ENCODE data around the gene NSMF. TPM values are rescaled to one million over a fixed set of nuclear protein-coding genes. Genes with fewer than 3 reads are reported as not detected.
A peak's percentile ranks its signal among the peaks of the same experiment; 100 is the strongest.

Gene NSMF
- total and polyA plus RNA-seq, 2 of the 8 experiments (the other 6 are each of a cell fraction or from before 2014, with no cell fraction given): 56.7 to 65.1 TPM

DNA sequence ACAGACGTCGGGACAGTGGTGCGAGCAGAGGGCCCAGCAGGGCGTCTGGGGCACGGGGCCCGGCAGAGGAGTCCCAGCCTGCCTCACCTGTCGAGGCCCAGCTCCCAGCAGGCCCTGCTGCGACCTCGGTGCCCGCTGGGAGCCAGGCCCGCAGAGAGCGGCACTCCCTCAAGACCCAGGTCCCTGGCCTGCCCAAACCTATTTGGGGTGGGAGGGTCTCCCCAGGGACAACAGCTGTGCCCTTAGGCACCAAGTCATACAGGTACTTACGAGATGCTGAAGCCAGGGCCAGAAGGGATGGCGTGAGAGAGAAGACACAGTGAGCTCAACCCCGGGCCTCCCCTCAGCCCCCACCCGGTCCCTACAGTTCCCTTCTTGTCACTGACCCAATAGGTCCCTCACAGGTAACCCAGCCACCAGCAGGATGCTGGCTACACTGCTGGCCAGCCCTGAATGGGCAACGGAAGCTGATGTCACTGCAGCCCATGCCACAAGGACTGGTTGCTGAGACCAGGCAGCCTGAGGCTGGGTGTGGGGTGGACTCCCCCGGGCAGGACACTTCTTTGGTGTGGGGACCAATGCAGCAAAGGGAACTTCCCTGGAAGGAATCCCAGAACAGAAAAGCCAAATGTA lies 3.7 kb downstream of the NSMF start:
- Histone ChIP-seq H3K56ac (replicated peaks; ENCODE audit: insufficient read length, low read depth, low read length) (no peak overlapping the region), H3K27ac (ENCODE audit: low read depth, low read length) (no peak overlapping the region), H3K18ac (ENCODE audit: extremely low read depth, low read length) (no peak overlapping the region), H3K36me3 (ENCODE audit: control insufficient read depth in 2 of 4, insufficient read depth in 4 of 4, low read length in 3 of 4) (peaks cover 0 to 14% (median 7%) of the 10 kb centered on the region in 4 experiments; a peak in 7 of 8 replicates), H4K8ac (ENCODE audit: extremely low read depth, insufficient read depth, low read length) (no peak overlapping the region), H3K4me3 (ENCODE audit: extremely low read depth in 1 of 4, insufficient read depth in 2 of 4, low read depth in 3 of 4, low read length in 4 of 4) (no peak overlapping the region), H3K23ac (ENCODE audit: insufficient read length) (no peak overlapping the region), H4K20me1 (replicated peaks in 1 of 2; ENCODE audit: control insufficient read depth in 1 of 2, insufficient read depth in 2 of 2, low read length in 2 of 2) (peaks cover 0 to 13% of the 10 kb centered on the region in 2 experiments), H3K14ac (ENCODE audit: insufficient read length) (no peak overlapping the region), H2AFZ (ENCODE audit: low read length) (no peak overlapping the region), H3K23me2 (ENCODE audit: low read depth, low read length) (peaks cover 13% of the 10 kb centered on the region; the same call in 1 of the 2 replicates), H3K79me2 (ENCODE audit: control insufficient read depth in 1 of 2, insufficient read depth in 2 of 2, low read length in 2 of 2) (no peaks in the 10 kb centered on the region; a peak in 1 of 4 replicates), H3K4me2 (ENCODE audit: insufficient read depth in 1 of 2, low read depth in 2 of 2, low read length in 2 of 2) (no peak overlapping the region; a peak in 1 of 4 replicates), H3K4me1 (replicated peaks in 1 of 4; ENCODE audit: control insufficient read depth in 3 of 4, insufficient read depth in 4 of 4, low read length in 3 of 4) (peaks cover 0 to 25% (median 18%) of the 10 kb centered on the region in 4 experiments; a peak in 6 of 7 replicates), H2AK5ac (ENCODE audit: low read depth, low read length) (no peak overlapping the region), H2BK5ac (ENCODE audit: low read depth, low read length) (no peak overlapping the region), H3K9ac (replicated peaks in 1 of 4; ENCODE audit: extremely low read depth in 1 of 4, low read depth in 3 of 4, low read length in 3 of 4) (no peak overlapping the region; a peak in 1 of 7 replicates), H3K79me1 (ENCODE audit: low read depth, low read length) (peaks cover 3% of the 10 kb centered on the region; the same call in 1 of the 2 replicates), H2BK20ac (ENCODE audit: low read length) (no peak overlapping the region), H2BK12ac (ENCODE audit: low read depth, low read length) (0 out of 2 replicates have a peak overlapping the region, but pooled peaks have one; percentile 23), H3K27me3 (replicated peaks in 1 of 4; ENCODE audit: control insufficient read depth in 3 of 4, extremely low read depth in 1 of 4, insufficient read depth in 3 of 4, low read length in 3 of 4) (peaks cover 0 to 5% (median 2%) of the 10 kb centered on the region in 4 experiments; a peak in 3 of 7 replicates), H3K9me3 (ENCODE audit: insufficient read depth in 2 of 2, low read depth in 1 of 2, low read length in 1 of 2) (no peaks in the 10 kb centered on the region), H2BK15ac (ENCODE audit: low read length) (no peak overlapping the region), H3K4ac (replicated peaks; ENCODE audit: insufficient read length, low read depth, low read length) (no peak overlapping the region), H4K5ac (ENCODE audit: insufficient read length, low read depth, low read length) (no peak overlapping the region), H2BK120ac (replicated peaks; ENCODE audit: low read depth, low read length) (no peak overlapping the region), H4K91ac (replicated peaks; ENCODE audit: insufficient read length, low read length) (no peak overlapping the region)
- 87% methylated on average over 18 of the region's 18 CpGs; no CpG with 5 or more reads in 1 of the 2 experiments for WGBS, 2 experiments (ENCODE audit: extremely low coverage in 1 of 2, insufficient coverage in 1 of 2, insufficient read length in 1 of 2, insufficient replicate concordance in 2 of 2, low coverage in 1 of 2, low lambda C conversion rate in 2 of 2, missing lambda C conversion rate in 1 of 2)
- DNase-seq (ENCODE audit: low read depth in 1 of 2, low spot score in 2 of 2) (no peak), FAIRE-seq (no peak)
- no peak for TF ChIP-seq GABPA (IDR thresholded peaks at IDR 0.05; ENCODE audit: borderline replicate concordance, insufficient read depth, low read length)
- TF ChIP-seq MAFK (IDR thresholded peaks at IDR 0.05; ENCODE audit: low read depth, low read length): no peak
- no peak for TF ChIP-seq CBX5 (IDR thresholded peaks at IDR 0.05; ENCODE audit: low read depth, low read length)
- no peak for TF ChIP-seq JUND (IDR thresholded peaks at IDR 0.05; ENCODE audit: low read length)
- no peak for TF ChIP-seq CREB1 (IDR thresholded peaks at IDR 0.05)
- no peak for TF ChIP-seq SP1 (IDR thresholded peaks at IDR 0.05; ENCODE audit: low read depth, low read length)
- TF ChIP-seq CEBPB (IDR thresholded peaks at IDR 0.05; ENCODE audit: low read depth, low read length): no peak
- TF ChIP-seq RAD21 (IDR thresholded peaks at IDR 0.05 in 1 of 2, conservative IDR thresholded peaks at IDR 0.05 in 1 of 2; ENCODE audit: low read depth in 2 of 2, low read length in 2 of 2): no peak
- TF ChIP-seq KDM4A (IDR thresholded peaks at IDR 0.05; ENCODE audit: low read depth, low read length, severe bottlenecking): no peak
- no peak for TF ChIP-seq ZNF274 (IDR thresholded peaks at IDR 0.05; ENCODE audit: borderline replicate concordance, extremely low read depth, low read length)
- no peak for TF ChIP-seq SRF (IDR thresholded peaks at IDR 0.05; ENCODE audit: low read depth, low read length)
- TF ChIP-seq BACH1 (IDR thresholded peaks at IDR 0.05; ENCODE audit: low read length): no peak
- CTCF ChIA-PET (ENCODE audit: partially characterized antibody): interaction anchor here (1.4 kb wide), 1 partner anchor 10 kb away, joined by 5 read pairs; no protein-coding TSS in a partner anchor
- POLR2A ChIA-PET (ENCODE audit: partially characterized antibody): interaction anchor here (0.8 to 3.6 kb wide), 3 partner anchors 12 to 215 kb away, joined by 3 to 28 read pairs (median 5); partner anchors contain the start of gene TUBB4B

Measured in H1 (cell line).